LNCAP (cell line): Measurements from ENCODE around the gene F13A1.

Experiments
- TF ChIP-seq, protein P1 (sequence below): fragments of 450-650 bp; IDR thresholded peaks from 2 replicates; pipeline ENCODE4 v1.5.1; 2017; ENCODE audit warnings: mild to moderate bottlenecking

The F13A1 gene

DNA sequence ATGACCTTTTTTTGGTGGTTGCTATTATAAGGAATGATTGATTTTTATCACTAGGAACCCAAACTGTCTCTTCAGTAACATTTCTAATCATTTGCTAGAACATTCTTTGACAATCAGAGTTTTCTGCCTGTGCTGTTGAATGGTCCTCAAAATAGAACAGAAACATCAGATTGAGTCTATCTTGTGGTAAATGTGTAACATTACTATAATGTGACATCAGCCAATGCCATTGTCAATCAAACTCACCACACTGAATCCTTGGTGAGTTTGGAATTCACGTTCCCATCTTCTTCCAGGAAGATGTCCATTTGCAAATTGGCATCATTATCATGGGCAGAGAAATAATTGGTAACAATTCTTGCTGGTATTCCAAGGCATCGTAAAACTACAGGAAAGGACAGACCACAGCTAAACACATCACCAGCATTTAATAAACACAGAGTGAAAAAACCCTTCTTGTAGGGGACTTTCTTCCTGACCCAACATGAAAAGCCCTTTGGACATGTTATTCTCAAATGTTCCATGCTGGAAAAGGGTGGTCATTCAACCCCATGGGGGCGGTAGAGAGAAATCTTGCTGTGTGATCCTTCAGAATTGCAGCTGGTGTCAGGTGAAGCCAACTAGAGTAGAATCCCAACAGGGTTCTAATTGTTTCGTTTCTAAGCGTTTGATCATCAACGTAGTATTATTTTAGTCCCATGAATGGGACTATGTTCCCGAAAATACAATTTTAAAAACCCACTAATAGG is 98.5 kb downstream of the F13A1 start:
- TF ChIP-seq, protein P1, sequence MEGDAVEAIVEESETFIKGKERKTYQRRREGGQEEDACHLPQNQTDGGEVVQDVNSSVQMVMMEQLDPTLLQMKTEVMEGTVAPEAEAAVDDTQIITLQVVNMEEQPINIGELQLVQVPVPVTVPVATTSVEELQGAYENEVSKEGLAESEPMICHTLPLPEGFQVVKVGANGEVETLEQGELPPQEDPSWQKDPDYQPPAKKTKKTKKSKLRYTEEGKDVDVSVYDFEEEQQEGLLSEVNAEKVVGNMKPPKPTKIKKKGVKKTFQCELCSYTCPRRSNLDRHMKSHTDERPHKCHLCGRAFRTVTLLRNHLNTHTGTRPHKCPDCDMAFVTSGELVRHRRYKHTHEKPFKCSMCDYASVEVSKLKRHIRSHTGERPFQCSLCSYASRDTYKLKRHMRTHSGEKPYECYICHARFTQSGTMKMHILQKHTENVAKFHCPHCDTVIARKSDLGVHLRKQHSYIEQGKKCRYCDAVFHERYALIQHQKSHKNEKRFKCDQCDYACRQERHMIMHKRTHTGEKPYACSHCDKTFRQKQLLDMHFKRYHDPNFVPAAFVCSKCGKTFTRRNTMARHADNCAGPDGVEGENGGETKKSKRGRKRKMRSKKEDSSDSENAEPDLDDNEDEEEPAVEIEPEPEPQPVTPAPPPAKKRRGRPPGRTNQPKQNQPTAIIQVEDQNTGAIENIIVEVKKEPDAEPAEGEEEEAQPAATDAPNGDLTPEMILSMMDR: no peak

DNA sequence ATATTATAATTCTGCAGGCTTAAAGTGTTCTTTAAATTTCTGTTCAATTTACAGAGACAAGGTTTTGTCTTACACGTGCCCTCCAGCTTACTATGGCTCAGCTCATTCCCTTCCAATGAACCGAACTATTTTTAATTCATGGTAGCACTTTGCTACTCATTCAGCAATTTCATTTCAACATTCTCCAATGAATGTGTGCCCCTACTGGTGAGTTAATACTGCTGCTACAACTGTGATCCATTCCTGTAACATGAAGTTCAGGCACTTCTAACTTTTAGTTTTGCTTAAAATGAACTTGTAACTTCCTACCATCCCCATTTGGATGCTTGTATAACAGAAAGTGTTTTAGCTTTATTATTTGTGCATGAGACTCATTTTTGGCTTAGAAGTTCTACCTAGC is 99.7 kb downstream of the F13A1 start:
- TF ChIP-seq, protein P1: peak; percentile 30; the same call in 1 of the 2 replicates

DNA sequence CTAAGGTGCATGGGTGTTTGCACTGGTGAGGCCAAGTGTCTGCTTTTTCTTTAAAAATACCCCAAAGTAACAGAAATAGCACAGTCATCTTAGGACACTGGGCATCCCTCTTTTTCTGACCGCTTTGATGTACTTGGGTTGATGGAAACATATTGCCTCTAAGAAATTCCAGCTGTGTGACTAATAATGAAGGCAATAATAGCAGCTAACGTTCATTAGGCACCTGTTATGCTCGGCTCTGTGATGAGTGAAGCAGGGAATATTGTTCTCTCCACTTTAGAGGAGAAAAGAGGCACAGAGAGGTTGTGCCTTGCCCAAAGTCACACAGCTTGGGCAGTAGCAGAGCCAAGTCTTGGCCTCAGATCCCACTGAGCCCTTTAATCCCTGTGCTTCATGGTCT is 100.7 kb downstream of the F13A1 start:
- TF ChIP-seq, protein P1: no peak

DNA sequence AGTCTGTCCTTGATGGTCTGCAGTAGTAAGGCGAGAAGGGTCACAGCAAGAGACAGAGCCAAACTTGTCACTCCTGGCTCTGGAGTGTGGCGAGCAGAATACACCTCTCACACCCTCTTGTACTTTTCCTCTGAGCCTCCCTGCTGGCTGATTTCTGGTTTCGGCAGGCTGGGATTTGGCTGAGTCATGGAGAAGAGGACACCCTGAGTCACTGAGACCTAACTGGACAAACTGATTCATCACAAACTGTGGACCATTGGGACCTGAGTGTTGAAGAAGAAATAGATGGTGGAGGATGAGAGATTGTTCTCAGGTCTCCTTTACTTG is 101.7 kb downstream of the F13A1 start:
- TF ChIP-seq, protein P1: no peak

DNA sequence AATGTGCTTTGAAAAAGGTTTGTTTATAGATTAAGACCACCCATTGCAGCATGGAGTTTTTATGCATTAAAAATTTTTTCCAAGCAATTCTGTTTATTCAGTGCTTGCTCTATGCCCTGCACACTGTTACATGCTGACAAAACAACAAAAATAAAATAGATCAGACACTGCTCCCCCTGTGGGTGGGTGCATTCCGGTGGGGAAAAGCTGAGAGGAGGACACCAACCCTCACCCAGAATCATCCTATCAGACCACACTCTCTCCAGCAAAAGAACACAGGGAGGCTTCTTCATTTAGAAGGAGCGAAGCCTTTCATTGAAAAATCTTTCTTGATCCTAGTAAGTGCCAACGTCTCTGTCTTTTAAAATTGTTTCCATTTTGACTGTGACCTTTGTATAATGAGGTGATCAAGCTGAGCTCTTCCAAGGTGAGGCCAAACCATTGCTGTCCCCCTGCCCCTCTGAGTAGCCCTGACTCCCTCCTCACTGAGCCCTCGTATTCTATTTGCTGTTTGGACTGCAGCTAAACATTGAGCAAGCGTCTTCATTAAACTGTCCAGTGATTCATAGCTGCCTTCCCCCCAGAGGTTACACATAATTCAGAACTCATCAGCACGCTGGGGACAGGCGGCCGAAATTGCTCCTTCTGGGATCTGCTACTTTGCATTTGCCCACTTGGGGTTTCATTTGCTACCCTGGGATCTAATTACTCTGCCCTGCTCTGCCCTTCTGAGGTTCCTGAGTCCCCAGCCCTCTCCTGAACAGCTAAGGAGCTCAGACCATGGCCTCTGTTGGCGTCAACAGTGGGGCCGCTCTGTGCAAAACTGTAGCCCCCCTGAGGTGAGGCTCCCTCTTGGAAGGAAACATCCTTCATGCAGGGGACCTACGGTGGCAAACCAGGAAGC is 102.4 kb downstream of the F13A1 start:
- TF ChIP-seq, protein P1: no peak

DNA sequence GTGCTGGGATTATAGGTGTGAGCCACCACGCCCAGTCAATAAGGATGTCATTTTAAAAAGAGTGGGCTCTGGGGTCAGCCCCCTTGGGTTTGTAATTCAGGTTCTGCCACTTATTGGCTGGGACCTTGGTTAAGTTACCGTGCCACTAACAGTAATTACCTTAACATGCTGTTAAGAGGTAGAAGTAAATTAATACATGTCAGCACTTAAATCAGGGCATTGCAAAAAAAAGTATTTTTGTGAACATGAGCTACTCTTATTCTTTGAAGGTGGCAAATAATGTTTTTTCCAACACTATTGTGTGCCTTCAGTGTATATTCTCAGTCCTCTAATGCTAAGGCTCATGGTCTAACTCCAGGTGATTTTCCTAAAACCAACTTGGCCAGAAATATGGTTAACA is 109.5 kb downstream of the F13A1 start:
- TF ChIP-seq, protein P1: no peak

DNA sequence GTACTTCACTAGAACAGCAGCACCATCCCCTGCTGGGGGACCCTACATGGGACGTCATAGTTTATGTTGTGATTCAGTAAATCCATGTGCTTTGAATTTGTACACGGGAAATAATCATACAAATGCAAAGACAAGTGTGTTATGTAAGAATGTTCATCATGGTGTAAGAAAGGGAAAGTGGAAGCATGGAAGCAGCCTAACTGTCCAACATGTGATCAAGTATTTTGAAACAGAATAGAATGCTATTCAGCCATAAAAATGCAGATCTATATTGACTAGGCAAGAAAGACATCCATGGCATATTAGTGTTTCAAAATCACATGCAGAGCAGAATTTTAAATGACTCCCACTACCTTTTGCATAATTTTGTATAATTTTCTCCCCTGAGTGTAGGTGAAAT is 117.6 kb downstream of the F13A1 start:
- TF ChIP-seq, protein P1: no peak
